ENCODE measurements around the gene FAP. TPM values are rescaled to one million over a fixed set of nuclear protein-coding genes. Genes with fewer than 3 reads are reported as not detected.

FAP gene
- total and polyA plus RNA-seq, 2 donors (not counting 1 experiment from before 2014, with no cell fraction given) = not detected

DNA sequence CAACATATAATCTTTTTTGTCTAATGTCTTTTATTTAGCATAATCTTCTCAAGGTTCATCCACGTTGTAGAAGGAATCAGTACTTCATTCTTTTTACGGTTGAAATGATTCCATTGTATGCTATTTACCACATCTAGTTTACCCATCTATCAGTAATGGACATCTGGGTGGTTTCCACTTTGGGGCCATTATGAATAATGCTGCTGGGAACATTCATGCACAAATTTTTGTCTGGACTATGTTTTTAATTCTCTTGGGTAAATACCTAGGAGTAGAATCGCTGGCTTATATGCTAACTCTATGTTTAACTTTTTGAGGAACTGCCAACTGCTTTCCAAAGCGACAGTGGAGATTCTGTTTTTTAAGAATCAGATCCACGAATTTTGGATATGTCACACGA is 83.8 kb downstream of the FAP start:
- intact Hi-C loops (cut with micrococcal nuclease) = no loop called here

DNA sequence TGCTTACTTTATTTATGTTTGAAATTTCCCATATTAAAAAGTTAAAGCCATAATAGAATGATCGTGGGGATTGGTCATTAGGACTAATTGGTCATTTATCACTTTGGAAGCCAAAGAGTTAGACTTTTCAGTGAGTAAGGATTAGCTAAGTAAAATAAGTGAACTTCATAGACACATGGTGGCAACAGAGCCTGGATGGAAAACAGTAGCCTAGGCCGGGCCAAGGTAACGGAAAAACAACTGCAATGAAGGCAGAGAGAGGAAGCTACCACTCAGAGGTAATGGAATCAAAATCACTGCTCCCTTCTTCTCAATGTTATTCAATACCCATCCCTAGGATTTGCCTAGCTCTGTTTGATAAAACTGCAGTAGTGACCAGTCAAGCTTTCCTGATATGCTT is 87.1 kb downstream of the FAP start:
- H3K27me3 Mint-ChIP-seq = peaks cover 36% of the 10 kb centered on the region
- H3K4me3 Mint-ChIP-seq = no peak overlapping the region

More for the DNA sequence above, 83.8 kb downstream of the FAP start:
- Histone ChIP-seq H3K4me3 (ENCODE audit: control extremely low read depth in 1 of 5, extremely low read depth in 1 of 5, insufficient read depth in 1 of 5, low read depth in 2 of 5, low read length in 4 of 5) (no peak overlapping the region), H3K9me3 (ENCODE audit: control extremely low read depth in 1 of 3, control insufficient read depth in 2 of 3, insufficient read depth in 1 of 3, low read length in 2 of 3) (no peaks in the 10 kb centered on the region), H3K36me3 (replicated peaks in 1 of 2; ENCODE audit: control extremely low read depth in 1 of 2, control insufficient read depth in 1 of 2, extremely low read depth in 1 of 2, insufficient read depth in 2 of 2, low read length in 1 of 2) (no peaks in the 10 kb centered on the region), H3K27ac (ENCODE audit: low read length in 2 of 2) (no peak overlapping the region), H2AFZ (ENCODE audit: insufficient read depth, low read depth, low read length, poor library complexity, severe bottlenecking) (no peak overlapping the region), H3K4me1 (ENCODE audit: control insufficient read depth in 2 of 2, insufficient read depth in 2 of 2, low read length in 2 of 2) (no peaks in the 10 kb centered on the region), H3K27me3 (replicated peaks in 1 of 4; ENCODE audit: control extremely low read depth in 1 of 4, control insufficient read depth in 3 of 4, insufficient read depth in 4 of 4, low read length in 3 of 4) (peaks cover 0 to 3% (median 3%) of the 10 kb centered on the region in 4 experiments), H3K9ac (ENCODE audit: low read length) (no peak overlapping the region), H4K20me1 (ENCODE audit: control insufficient read depth, insufficient read depth, low read length, poor library complexity, severe bottlenecking) (no peaks in the 10 kb centered on the region), H3K4me2 (replicated peaks; ENCODE audit: low read depth, low read length, poor library complexity, severe bottlenecking) (no peak overlapping the region), H3K79me2 (ENCODE audit: control insufficient read depth, insufficient read depth, low read length) (no peaks in the 10 kb centered on the region)
- Mint-ChIP-seq H3K4me1 (no peaks in the 10 kb centered on the region), H3K4me3 (no peak overlapping the region), H3K27me3 (peaks cover 32% of the 10 kb centered on the region), H3K9me3 (ENCODE audit: insufficient read depth) (no peaks in the 10 kb centered on the region), H3K27ac (no peak overlapping the region)
- ATAC-seq (ENCODE audit: low read depth) (no peak), DNase-seq (no peak)
- 100% methylated on average over 1 of the region's 6 CpGs for WGBS (ENCODE audit: insufficient coverage)
- CTCF ChIA-PET = interaction anchor here (0.7 kb wide), 1 partner anchor 175 kb away, joined by 3 read pairs; no protein-coding TSS in a partner anchor
- POLR2A ChIA-PET = no interaction called here
- TF ChIP-seq, protein P1, sequence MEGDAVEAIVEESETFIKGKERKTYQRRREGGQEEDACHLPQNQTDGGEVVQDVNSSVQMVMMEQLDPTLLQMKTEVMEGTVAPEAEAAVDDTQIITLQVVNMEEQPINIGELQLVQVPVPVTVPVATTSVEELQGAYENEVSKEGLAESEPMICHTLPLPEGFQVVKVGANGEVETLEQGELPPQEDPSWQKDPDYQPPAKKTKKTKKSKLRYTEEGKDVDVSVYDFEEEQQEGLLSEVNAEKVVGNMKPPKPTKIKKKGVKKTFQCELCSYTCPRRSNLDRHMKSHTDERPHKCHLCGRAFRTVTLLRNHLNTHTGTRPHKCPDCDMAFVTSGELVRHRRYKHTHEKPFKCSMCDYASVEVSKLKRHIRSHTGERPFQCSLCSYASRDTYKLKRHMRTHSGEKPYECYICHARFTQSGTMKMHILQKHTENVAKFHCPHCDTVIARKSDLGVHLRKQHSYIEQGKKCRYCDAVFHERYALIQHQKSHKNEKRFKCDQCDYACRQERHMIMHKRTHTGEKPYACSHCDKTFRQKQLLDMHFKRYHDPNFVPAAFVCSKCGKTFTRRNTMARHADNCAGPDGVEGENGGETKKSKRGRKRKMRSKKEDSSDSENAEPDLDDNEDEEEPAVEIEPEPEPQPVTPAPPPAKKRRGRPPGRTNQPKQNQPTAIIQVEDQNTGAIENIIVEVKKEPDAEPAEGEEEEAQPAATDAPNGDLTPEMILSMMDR (IDR thresholded peaks at IDR 0.05) = no peak
- TF ChIP-seq EZH2 (IDR thresholded peaks at IDR 0.05; ENCODE audit: borderline replicate concordance, insufficient read depth, low read depth, low read length, poor library complexity, severe bottlenecking) = no peak

More for the DNA sequence above, 87.1 kb downstream of the FAP start:
- no peak overlapping the region for H3K27ac Mint-ChIP-seq
- CTCF ChIA-PET = interaction anchor here (0.5 to 4.4 kb wide), 6 partner anchors 9 to 148 kb away, joined by 3 to 20 read pairs (median 4); no protein-coding TSS in a partner anchor
- peaks cover 2% of the 10 kb centered on the region for H3K4me1 Mint-ChIP-seq
- intact Hi-C loops (cut with micrococcal nuclease) = no loop called here
- H2AFZ ChIP-seq (ENCODE audit: insufficient read depth, low read depth, low read length, poor library complexity, severe bottlenecking) = no peak overlapping the region
- no peak overlapping the region for H3K9ac ChIP-seq (ENCODE audit: low read length)
- H4K20me1 ChIP-seq (ENCODE audit: control insufficient read depth, insufficient read depth, low read length, poor library complexity, severe bottlenecking) = no peaks in the 10 kb centered on the region
- no peak for ATAC-seq (ENCODE audit: low read depth)
- WGBS (ENCODE audit: insufficient coverage) = 100% methylated on average over 2 of the region's 3 CpGs
- no peak overlapping the region for H3K4me2 ChIP-seq (replicated peaks; ENCODE audit: low read depth, low read length, poor library complexity, severe bottlenecking)
- no peaks in the 10 kb centered on the region for H3K36me3 ChIP-seq (replicated peaks in 1 of 2; ENCODE audit: control extremely low read depth in 1 of 2, control insufficient read depth in 1 of 2, extremely low read depth in 1 of 2, insufficient read depth in 2 of 2, low read length in 1 of 2)
- H3K27me3 ChIP-seq (replicated peaks in 1 of 4; ENCODE audit: control extremely low read depth in 1 of 4, control insufficient read depth in 3 of 4, insufficient read depth in 4 of 4, low read length in 3 of 4) = peaks cover 0 to 7% (median 3%) of the 10 kb centered on the region in 4 experiments
- DNase-seq = no peak
- H3K9me3 ChIP-seq (ENCODE audit: control extremely low read depth in 1 of 3, control insufficient read depth in 2 of 3, insufficient read depth in 1 of 3, low read length in 2 of 3) = no peaks in the 10 kb centered on the region
- no peak overlapping the region for H3K27ac ChIP-seq (ENCODE audit: low read length in 2 of 2)
- POLR2A ChIA-PET = no interaction called here
- TF ChIP-seq, protein P1 (IDR thresholded peaks at IDR 0.05) = no peak
- no peak for TF ChIP-seq EZH2 (IDR thresholded peaks at IDR 0.05; ENCODE audit: borderline replicate concordance, insufficient read depth, low read depth, low read length, poor library complexity, severe bottlenecking)
- no peaks in the 10 kb centered on the region for H3K4me1 ChIP-seq (ENCODE audit: control insufficient read depth in 2 of 2, insufficient read depth in 2 of 2, low read length in 2 of 2)
- no peaks in the 10 kb centered on the region for H3K79me2 ChIP-seq (ENCODE audit: control insufficient read depth, insufficient read depth, low read length)
- no peaks in the 10 kb centered on the region for H3K9me3 Mint-ChIP-seq (ENCODE audit: insufficient read depth)
- no peak overlapping the region for H3K4me3 ChIP-seq (ENCODE audit: control extremely low read depth in 1 of 5, extremely low read depth in 1 of 5, insufficient read depth in 1 of 5, low read depth in 2 of 5, low read length in 4 of 5)
